ENCODE measurements around the gene SFRP2. TPM values are rescaled to one million over a fixed set of nuclear protein-coding genes. Genes with fewer than 3 reads are reported as not detected.

SFRP2 gene
- polyA plus RNA-seq, 3 donors = not detected

DNA sequence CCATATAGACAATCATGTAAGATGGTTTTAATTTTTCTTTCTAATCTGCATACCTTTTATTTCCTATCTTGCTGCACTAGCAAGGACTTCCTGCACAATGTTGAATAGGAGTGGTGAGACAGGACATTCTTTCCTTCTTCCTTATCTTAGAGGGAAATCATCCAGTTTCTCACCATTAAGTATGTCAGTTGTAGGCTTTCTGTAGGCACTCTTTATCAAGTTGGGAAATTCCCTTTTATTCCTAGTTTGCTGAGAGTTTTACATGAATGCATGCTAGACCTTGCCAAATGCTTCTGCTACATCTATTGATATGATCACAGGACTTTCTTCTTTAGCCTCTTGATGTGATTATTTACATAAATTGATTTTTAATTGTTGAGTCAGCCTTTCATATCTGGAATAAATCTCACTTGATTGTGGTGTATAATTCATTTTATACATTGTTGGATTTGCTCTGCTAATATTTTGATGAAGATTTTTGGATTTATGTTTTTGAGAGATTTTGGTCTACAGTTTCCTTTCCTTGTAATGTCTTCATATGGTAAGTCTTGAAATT lies 52.9 kb downstream of the SFRP2 start:
- intact Hi-C loops (cut with micrococcal nuclease) = no loop called here
- Mint-ChIP-seq H3K4me3 (no peak overlapping the region), H3K9me3 (peaks cover 9 to 17% (median 12%) of the 10 kb centered on the region in 7 donors), H3K27me3 (ENCODE audit: low read depth in 3 of 3) (peaks cover 0 to 1% (median 0%) of the 10 kb centered on the region in 3 donors), H3K4me1 (peaks cover 29% of the 10 kb centered on the region), H3K27ac (no peak overlapping the region), H3K36me3 (peaks cover 9 to 28% of the 10 kb centered on the region in 2 donors)
- DNase-seq = no peak
- H3K79me2 ChIP-seq (ENCODE audit: insufficient read depth, low read length) = no peaks in the 10 kb centered on the region
- peaks cover 0 to 8% of the 10 kb centered on the region in 2 donors for H3K36me3 ChIP-seq (replicated peaks in 1 of 2; ENCODE audit: control insufficient read depth in 1 of 2, insufficient read depth in 2 of 2, low read length in 2 of 2)
- no peak overlapping the region for H3K27ac ChIP-seq (ENCODE audit: low read depth in 1 of 2, low read length in 2 of 2)
- H3K9me3 ChIP-seq (replicated peaks in 1 of 2; ENCODE audit: control insufficient read depth in 1 of 2, insufficient read depth in 1 of 2, low read length in 2 of 2) = peaks cover 5 to 7% of the 10 kb centered on the region in 2 donors
- H2AFZ ChIP-seq (ENCODE audit: insufficient read depth, low read depth, low read length, poor library complexity, severe bottlenecking) = no peak overlapping the region
- H4K20me1 ChIP-seq (ENCODE audit: insufficient read depth, low read length) = no peaks in the 10 kb centered on the region
- H3K9ac ChIP-seq (ENCODE audit: insufficient read depth, low read length, poor library complexity, severe bottlenecking) = no peak overlapping the region
- peaks cover 14 to 19% of the 10 kb centered on the region in 2 donors for H3K4me1 ChIP-seq (ENCODE audit: control insufficient read depth in 1 of 2, insufficient read depth in 2 of 2, low read length in 2 of 2)
- no peaks in the 10 kb centered on the region for H3K27me3 ChIP-seq (ENCODE audit: control insufficient read depth in 2 of 2, insufficient read depth in 2 of 2, low read length in 2 of 2)
- TF ChIP-seq, protein P1, sequence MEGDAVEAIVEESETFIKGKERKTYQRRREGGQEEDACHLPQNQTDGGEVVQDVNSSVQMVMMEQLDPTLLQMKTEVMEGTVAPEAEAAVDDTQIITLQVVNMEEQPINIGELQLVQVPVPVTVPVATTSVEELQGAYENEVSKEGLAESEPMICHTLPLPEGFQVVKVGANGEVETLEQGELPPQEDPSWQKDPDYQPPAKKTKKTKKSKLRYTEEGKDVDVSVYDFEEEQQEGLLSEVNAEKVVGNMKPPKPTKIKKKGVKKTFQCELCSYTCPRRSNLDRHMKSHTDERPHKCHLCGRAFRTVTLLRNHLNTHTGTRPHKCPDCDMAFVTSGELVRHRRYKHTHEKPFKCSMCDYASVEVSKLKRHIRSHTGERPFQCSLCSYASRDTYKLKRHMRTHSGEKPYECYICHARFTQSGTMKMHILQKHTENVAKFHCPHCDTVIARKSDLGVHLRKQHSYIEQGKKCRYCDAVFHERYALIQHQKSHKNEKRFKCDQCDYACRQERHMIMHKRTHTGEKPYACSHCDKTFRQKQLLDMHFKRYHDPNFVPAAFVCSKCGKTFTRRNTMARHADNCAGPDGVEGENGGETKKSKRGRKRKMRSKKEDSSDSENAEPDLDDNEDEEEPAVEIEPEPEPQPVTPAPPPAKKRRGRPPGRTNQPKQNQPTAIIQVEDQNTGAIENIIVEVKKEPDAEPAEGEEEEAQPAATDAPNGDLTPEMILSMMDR (IDR thresholded peaks at IDR 0.05) = no peak
- no peak overlapping the region for H3K4me3 ChIP-seq (replicated peaks in 1 of 3; ENCODE audit: low read depth in 2 of 3, low read length in 3 of 3)
- H3K4me2 ChIP-seq (replicated peaks; ENCODE audit: extremely low read depth, low read length, poor library complexity, severe bottlenecking) = no peak overlapping the region

DNA sequence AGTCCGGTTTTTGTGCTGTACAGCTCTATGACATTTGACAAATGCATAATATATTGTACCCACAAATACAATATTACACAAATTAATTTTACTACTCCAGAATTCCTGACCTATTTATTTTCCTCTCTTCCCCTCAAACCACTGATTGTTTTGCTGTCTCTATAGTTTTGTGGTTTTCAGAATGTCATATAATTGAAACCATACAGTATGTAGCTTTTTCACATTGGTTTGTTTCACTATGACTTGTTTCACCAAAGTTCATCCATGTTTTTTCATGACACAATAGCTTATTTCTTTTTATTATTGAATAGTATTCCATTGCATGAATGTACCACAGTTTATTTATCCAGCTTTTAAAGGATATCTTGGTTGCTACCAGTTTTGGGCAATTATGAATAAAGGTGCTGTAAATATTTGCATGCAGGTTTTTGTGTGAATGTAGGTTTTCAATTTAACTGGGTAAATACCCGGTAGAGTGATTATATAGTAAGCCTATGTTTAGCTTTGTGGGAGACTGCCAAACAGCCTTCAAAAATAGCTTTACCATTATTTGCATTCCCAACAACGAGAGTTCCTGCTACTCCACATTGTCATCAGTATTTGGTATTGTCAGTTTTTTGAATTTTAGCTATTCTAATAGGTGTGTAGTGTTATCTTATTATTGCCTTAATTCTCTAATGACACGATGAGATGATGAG lies 55.0 kb downstream of the SFRP2 start:
- Histone ChIP-seq H2AFZ (ENCODE audit: insufficient read depth, low read depth, low read length, poor library complexity, severe bottlenecking) (no peak overlapping the region), H3K9me3 (replicated peaks in 1 of 2; ENCODE audit: control insufficient read depth in 1 of 2, insufficient read depth in 1 of 2, low read length in 2 of 2) (peaks cover 0 to 5% of the 10 kb centered on the region in 2 donors), H3K36me3 (replicated peaks in 1 of 2; ENCODE audit: control insufficient read depth in 1 of 2, insufficient read depth in 2 of 2, low read length in 2 of 2) (peaks cover 0 to 8% of the 10 kb centered on the region in 2 donors), H3K4me3 (replicated peaks in 1 of 3; ENCODE audit: low read depth in 2 of 3, low read length in 3 of 3) (no peak overlapping the region), H3K79me2 (ENCODE audit: insufficient read depth, low read length) (no peaks in the 10 kb centered on the region), H3K9ac (ENCODE audit: insufficient read depth, low read length, poor library complexity, severe bottlenecking) (no peak overlapping the region), H3K27me3 (ENCODE audit: control insufficient read depth in 2 of 2, insufficient read depth in 2 of 2, low read length in 2 of 2) (no peaks in the 10 kb centered on the region), H3K27ac (ENCODE audit: low read depth in 1 of 2, low read length in 2 of 2) (no peak overlapping the region), H3K4me1 (ENCODE audit: control insufficient read depth in 1 of 2, insufficient read depth in 2 of 2, low read length in 2 of 2) (peaks cover 25 to 32% of the 10 kb centered on the region in 2 donors), H4K20me1 (ENCODE audit: insufficient read depth, low read length) (no peaks in the 10 kb centered on the region), H3K4me2 (replicated peaks; ENCODE audit: extremely low read depth, low read length, poor library complexity, severe bottlenecking) (no peak overlapping the region)
- H3K36me3 Mint-ChIP-seq = peaks cover 3 to 14% of the 10 kb centered on the region in 2 donors
- DNase-seq = no peak
- H3K9me3 Mint-ChIP-seq = peaks cover 0 to 10% (median 5%) of the 10 kb centered on the region in 7 donors
- TF ChIP-seq, protein P1 (IDR thresholded peaks at IDR 0.05) = no peak
- 100% methylated on average over 1 of the region's 4 CpGs for WGBS (ENCODE audit: insufficient coverage)
- no peak overlapping the region for H3K27ac Mint-ChIP-seq
- intact Hi-C loops (cut with micrococcal nuclease) = no loop called here
- peaks cover 0 to 1% (median 0%) of the 10 kb centered on the region in 3 donors for H3K27me3 Mint-ChIP-seq (ENCODE audit: low read depth in 3 of 3)
- H3K4me1 Mint-ChIP-seq = peaks cover 37% of the 10 kb centered on the region
- H3K4me3 Mint-ChIP-seq = no peak overlapping the region

All from CD14-positive monocyte (primary cell).